Measurements from ENCODE around the gene OLFM1. TPM values are rescaled to one million over a fixed set of nuclear protein-coding genes. Genes with fewer than 3 reads are reported as not detected.

The OLFM1 gene
- total RNA-seq, 1 experiment from 2014 or later, result 3.5 TPM

GRCh38 chr9:135147938-135148337 is 60.5 kb downstream of the OLFM1 start:
- no peak for TF ChIP-seq SIN3A (IDR thresholded peaks at IDR 0.05; ENCODE audit: low read depth)
- no peak for TF ChIP-seq SRF (IDR thresholded peaks at IDR 0.05; ENCODE audit: low read depth)
- no peak for TF ChIP-seq ELF1 (IDR thresholded peaks at IDR 0.05; ENCODE audit: borderline replicate concordance, low read depth)
- no peak for TF ChIP-seq MAX (IDR thresholded peaks at IDR 0.05)
- TF ChIP-seq CEBPB (IDR thresholded peaks at IDR 0.05; ENCODE audit: low read depth), result no peak
- no peak for TF ChIP-seq RAD21 (IDR thresholded peaks at IDR 0.05; ENCODE audit: low read depth)
- TF ChIP-seq POLR2AphosphoS5 (IDR thresholded peaks at IDR 0.05; ENCODE audit: low read depth, low read length), result no peak
- no peak for TF ChIP-seq SP1 (IDR thresholded peaks at IDR 0.05; ENCODE audit: low read depth)
- no peak for TF ChIP-seq EGR1 (IDR thresholded peaks at IDR 0.05; ENCODE audit: low read depth)
- TF ChIP-seq YY1 (IDR thresholded peaks at IDR 0.05; ENCODE audit: extremely low read depth, insufficient replicate concordance, low read depth, low read length), result no peak
- no peak for TF ChIP-seq ZBTB33 (IDR thresholded peaks at IDR 0.05; ENCODE audit: extremely low read depth, insufficient replicate concordance, low read length)
- TF ChIP-seq JUND (IDR thresholded peaks at IDR 0.05), result no peak
- no peak for TF ChIP-seq POLR2A (IDR thresholded peaks at IDR 0.05; ENCODE audit: borderline replicate concordance, extremely low read depth, insufficient read depth, insufficient read length)
- no peak for TF ChIP-seq CBX3 (IDR thresholded peaks at IDR 0.05; ENCODE audit: low read depth)
- TF ChIP-seq EZH2phosphoT487 (IDR thresholded peaks at IDR 0.05; ENCODE audit: borderline replicate concordance), result no peak
- TF ChIP-seq FOSL1 (IDR thresholded peaks at IDR 0.05; ENCODE audit: low read depth), result no peak
- H3K27ac ChIP-seq (ENCODE audit: low read depth, low read length), result no peak overlapping the region
- no TSS peak for BruUV-seq (replicated peaks)
- no peak overlapping the region for H3K9ac ChIP-seq (ENCODE audit: low read length)
- no peaks in the 10 kb centered on the region for H3K9me3 ChIP-seq (ENCODE audit: control insufficient read depth in 1 of 2, insufficient read depth in 1 of 2, low read depth in 1 of 2, low read length in 2 of 2)
- H3K4me2 ChIP-seq (ENCODE audit: low read length), result no peak overlapping the region
- no peaks in the 10 kb centered on the region for H3K79me2 ChIP-seq (ENCODE audit: insufficient read depth, low read length)
- DNase-seq (ENCODE audit: low read depth, low spot score) (no peak), ATAC-seq (no peak)
- H3K4me1 ChIP-seq (ENCODE audit: control insufficient read depth in 1 of 2, insufficient read depth in 2 of 2, low read length in 2 of 2), result peaks cover 11 to 19% of the 10 kb centered on the region in 2 experiments
- no peaks in the 10 kb centered on the region for H3K9me2 ChIP-seq (ENCODE audit: insufficient read depth)
- H3K27me3 ChIP-seq (ENCODE audit: insufficient read depth, low read length), result peaks cover 9% of the 10 kb centered on the region; the same call in 1 of the 2 replicates
- H3K36me3 ChIP-seq (ENCODE audit: control insufficient read depth in 1 of 2, insufficient read depth in 2 of 2, low read length in 2 of 2), result no peaks in the 10 kb centered on the region
- RAD21 ChIA-PET (ENCODE audit: low non-redundant PET in 1 of 2, low total read pairs in 2 of 2, uncharacterized antibody in 2 of 2, unreplicated experiment in 2 of 2), result no interaction called here
- CTCF ChIA-PET, result no interaction called here
- no peak overlapping the region for H3K4me3 ChIP-seq (replicated peaks in 1 of 2; ENCODE audit: low read depth in 1 of 2, low read length in 2 of 2)
- POLR2A ChIA-PET, result no interaction called here
- no peak overlapping the region for H2AFZ ChIP-seq (ENCODE audit: low read depth, low read length, poor library complexity, severe bottlenecking)
- H4K20me1 ChIP-seq (ENCODE audit: insufficient read depth), result no peaks in the 10 kb centered on the region
- intact Hi-C loops (cut with micrococcal nuclease), result no loop called here
